Thyroid gland (tissue), 4 donors: ENCODE results near the gene GMPR.

Experiments
- CTCF ChIP-seq, 6 experiments: fragments of 200-600 bp in 3 of 6; fragments of 450-650 bp in 3 of 6; sonication (generic) in 3 of 6; IDR thresholded peaks; one replicate each; pipeline ENCODE4 v1.5.1; 2016 to 2019; ENCODE audit warnings: antibody characterized with exemption in 6 of 6, mild to moderate bottlenecking in 2 of 6, inconsistent platforms in 1 of 6, moderate library complexity in 1 of 6
- POLR2A ChIP-seq, 2 donors: fragments of 450-650 bp; IDR thresholded peaks; one replicate each; pipeline ENCODE4 v1.6.1; 2017; ENCODE audit warnings: antibody characterized with exemption in 2 of 2, mild to moderate bottlenecking in 2 of 2, moderate library complexity in 1 of 2

GRCh38 chr6:16278048-16278724 lies 39.8 kb downstream of the GMPR start:
- TF ChIP-seq POLR2A (IDR thresholded peaks at IDR 0.05) (no peak), CTCF (IDR thresholded peaks at IDR 0.05) (no peak)
